T-helper 1 cell (primary cell): ENCODE measurements around the gene ESYT1.
A peak's percentile ranks its signal among the peaks of the same experiment; 100 is the strongest.

Experiments used
- DNase-seq, 5 donors: peaks; one replicate each; pipeline ENCODE4 v3.0.0-alpha.2; 2012 to 2020

Gene ESYT1

DNA sequence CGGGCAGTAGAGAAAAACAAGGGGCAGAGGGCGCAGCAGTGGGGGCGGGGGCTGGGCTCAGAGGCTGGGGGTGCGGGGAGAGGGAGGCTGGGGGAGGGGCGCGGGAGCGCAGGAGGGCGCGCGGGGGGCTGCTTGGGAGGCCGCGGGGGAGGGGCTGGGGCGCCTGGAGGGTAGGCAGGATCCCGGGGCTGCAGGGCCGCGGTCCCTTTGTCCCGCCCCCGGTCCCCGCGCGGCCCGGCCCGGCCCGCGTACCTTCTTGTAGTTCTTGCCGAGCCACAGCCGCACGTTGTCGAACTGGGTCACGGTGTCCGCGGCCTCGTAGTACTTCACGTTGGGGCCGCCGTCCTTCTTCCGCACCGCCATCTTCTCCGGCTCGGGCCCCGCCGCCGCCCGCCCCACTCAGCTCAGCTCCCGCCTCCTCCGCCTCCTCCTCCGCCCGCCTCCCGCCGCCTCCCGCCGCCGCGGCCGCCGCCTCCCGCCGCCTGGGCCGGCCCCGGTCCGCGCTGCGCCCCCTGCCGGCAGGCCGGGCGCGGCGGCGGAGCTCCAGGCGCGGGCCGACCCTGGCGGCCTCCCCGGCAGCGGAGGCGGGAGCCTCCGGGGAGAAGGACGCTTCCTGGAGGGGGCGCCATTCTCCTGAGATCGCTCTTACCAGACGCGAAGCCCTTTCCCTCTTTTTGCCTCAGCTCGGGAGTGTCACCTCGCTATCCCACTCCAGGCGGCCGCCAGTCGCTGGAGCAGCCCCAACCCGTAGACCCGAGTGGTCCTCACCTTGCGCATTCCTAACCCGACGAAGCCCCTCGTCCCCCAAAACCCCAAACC is 61.2 kb downstream of the ESYT1 start, which contains the start of gene SMARCC2:
TSS of gene SMARCC2 (minus strand) at position 385 of the 819 bp plus-strand sequence. CDS start at position 363, 22 bp downstream.
- DNase-seq: peak; percentile 78 to 88 (median 84)

DNA sequence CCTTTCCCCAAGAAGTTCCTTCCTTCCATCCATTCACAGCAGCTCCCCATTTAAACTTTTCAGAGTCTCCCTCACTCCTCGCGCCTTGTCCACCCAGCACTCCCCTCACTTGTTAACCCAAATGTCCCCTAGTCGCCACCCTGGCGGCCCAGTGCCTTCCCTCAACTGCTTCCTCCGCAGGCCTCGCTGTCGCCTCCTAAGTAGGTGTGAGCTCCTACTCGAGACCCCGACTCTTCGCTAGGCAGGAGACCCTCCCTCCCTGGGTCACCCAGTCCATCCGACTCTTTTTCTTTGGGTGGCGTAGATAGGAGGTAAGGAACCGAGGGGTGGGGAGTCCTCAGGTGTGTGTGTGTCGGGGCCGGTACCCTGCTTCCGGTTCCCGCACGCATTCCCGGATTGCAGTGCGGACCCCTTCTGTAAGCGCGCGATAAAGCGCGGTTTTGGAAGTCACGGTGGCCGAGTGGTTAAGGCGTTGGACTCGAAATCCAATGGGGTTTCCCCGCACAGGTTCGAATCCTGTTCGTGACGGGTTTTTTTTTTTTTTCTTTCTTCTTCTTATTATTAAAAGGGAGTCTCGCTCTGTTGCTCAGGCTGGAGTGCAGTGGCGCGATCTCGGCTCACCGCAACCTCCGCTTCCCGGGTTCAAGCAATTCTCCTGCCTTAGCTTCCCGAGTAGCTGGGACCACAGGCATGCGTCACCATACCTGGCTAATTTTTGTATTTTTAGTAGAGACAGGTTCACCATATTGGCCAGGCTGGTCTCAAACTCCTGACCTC is 62.0 kb downstream of the ESYT1 start:
- peak; percentile 31 to 80 (median 64) for DNase-seq

DNA sequence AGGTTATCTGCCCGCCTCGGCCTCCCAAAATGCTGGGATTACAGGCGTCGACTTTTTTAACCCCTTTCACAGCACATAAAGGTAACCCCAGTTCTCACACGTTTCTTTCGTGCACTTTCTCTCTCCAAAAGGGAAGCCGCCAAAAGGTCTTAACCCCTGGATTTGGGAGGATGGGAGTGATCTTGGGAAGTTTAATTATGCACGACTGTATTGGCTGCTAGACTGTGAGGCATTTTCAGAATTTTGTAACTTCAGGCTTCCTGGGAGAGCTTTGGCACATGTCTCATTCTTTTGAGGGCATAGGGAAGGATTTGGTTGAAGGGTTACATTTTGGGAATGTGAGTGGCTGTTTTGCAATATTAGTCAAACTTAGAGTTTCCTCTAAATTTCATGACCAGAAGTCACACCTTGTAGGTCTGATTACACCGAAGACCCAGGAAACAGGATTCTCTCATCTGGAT is 62.7 kb downstream of the ESYT1 start:
- no peak for DNase-seq

DNA sequence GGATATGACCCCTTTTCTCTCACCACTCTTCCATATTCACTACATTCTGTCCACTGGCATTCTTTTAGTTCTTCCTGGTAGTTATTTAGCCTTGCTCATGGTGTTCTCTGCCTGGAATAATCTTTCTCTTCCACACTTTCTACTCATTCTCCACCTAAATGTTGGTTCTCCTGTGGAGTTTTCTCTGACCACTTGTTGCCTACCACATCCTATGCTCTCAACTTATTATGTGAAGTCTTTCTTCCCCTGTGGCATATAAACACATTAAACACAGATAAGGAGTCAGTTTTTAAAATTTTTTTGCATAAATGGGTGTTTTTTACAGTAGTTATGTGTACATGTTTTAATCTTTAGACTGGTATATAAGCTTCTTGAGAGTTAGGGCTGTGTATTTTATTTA is 64.5 kb downstream of the ESYT1 start:
- DNase-seq: no peak

DNA sequence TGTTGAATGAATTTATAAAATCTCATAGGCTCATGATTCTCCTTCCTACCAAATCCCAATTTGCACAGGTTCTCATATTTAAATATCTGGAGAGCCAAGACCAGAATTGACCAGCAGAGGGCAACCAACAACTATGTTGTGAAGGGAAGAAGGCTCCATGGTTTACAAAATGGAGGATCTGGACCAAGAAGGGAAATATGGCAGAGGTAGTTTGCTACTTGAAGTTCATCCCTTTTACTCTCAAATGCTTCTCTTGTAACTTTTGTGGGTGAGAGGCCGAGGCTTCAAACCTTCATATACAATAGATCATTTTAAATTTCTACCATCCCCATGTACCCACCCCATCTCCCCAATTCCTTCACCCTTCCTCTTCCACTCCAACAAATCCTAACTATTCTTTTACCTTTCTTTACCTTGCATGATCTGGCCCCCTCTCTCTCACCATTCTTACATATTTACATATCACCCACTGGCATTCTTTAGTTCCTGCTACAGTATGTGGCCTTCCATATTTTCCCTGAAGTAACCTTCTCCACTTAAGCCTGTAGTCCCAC is 65.0 kb downstream of the ESYT1 start:
- DNase-seq: peak; percentile 34 to 78 (median 68)
